ENCODE results near the gene EIF4B.
A peak's percentile ranks its signal among the peaks of the same experiment; 100 is the strongest.

EIF4B gene

DNA sequence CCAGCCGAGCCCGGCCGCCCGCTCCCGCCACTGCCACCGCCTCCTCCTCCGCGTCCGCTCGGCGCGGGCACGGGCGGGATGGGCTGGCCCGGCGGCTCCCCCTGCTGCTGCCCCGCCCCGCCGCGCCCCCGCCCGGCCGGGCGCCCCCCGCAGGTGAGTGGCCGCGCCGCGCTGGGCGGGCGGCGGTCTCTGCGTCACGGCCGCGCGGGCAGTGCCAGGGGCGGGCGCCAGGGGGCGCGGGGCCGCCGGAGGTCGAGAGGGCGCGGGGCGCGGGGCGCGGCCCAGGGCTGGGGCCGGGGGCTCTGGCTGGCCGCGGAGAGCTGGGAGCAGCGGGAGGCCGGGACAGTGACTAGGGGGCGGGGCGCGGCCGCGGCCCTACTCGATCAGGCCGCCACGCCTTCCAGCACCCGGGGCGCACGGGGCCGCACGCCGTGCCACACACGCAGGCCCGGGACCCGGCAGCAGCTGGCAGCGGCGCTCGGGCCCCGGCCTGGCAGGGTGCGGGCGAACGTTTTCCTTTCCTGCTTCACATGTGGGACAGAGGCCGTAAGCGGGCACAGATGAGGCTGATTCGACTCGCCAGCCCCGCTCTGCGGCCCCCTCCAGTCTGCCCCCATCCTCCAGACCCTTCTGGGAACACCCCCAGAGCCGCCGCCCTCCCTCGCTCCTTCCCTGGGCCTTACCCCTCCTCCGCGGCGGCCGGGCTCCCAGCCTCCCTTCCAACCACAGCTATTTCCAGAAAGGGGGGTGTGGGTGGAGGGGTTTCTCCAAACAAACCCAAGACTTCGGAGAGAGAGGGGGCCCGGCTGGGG is 41.2 kb downstream of the EIF4B start:
- peak; percentile 72 for DNase-seq

DNA sequence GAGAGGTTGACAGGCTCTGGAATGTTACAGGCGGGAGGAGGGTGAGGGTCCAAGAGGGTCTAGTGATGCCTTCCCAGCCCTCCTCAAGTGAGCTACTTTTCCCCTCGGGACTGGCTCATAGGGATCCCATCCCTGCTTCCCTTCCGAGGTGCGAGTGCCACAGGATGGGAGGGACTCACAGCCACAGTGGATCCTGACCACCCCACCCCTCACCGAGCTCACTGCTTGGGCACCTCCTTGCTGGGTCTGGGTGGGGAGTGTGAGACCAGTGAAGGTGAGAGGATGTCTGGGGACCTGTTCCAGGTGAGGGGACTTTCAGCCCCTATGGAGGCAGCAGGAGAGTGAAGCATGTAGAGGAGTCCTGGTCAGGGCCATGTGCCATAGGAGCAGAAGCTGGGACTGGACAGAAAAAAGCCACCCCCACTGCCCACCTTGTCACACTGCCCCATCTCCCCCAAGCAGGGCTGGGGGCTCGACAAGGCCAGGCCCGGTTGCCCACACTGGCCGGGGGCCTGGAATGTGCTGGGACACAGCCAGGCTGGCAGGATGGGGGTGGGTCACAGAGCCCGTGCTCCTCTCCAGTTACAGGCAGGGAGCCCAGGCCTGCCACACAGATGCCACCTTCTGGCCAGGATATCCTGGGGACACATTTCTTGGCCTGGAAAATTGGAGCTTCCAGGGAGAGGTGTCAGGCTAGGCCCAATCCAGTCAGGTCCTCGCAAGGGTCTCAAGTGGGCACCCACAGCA is 42.0 kb downstream of the EIF4B start:
- no peak for DNase-seq

DNA sequence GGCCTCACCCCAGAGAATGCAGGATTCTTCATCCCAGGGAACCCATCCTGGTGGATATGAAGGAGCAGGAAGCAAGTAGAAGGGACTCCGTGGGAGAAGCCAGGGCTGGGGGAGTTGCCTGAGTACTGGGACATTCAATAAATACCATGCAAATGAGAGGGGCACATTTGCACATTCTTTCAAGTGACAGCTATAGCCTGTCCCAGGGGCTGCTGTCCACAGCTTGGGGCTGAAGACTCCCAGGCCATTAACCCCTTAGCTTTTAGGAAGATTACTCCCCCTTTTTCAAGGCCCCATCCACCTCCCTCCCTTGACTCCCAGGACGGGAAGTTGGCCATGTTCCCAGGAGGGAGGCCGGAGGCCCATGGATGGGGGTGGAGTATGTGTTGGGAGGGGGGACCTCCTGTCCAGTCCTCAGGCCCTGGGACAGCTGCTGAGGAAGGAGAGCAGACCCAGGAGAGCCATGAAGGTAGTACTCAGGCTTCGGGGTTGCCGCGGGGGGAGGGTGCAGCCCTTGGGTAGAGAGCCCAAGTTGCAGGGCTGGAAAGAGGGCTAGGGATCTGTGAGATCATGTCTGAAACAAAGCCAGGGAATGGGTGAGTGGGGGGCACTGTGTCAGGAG is 42.6 kb downstream of the EIF4B start:
- DNase-seq: no peak

DNA sequence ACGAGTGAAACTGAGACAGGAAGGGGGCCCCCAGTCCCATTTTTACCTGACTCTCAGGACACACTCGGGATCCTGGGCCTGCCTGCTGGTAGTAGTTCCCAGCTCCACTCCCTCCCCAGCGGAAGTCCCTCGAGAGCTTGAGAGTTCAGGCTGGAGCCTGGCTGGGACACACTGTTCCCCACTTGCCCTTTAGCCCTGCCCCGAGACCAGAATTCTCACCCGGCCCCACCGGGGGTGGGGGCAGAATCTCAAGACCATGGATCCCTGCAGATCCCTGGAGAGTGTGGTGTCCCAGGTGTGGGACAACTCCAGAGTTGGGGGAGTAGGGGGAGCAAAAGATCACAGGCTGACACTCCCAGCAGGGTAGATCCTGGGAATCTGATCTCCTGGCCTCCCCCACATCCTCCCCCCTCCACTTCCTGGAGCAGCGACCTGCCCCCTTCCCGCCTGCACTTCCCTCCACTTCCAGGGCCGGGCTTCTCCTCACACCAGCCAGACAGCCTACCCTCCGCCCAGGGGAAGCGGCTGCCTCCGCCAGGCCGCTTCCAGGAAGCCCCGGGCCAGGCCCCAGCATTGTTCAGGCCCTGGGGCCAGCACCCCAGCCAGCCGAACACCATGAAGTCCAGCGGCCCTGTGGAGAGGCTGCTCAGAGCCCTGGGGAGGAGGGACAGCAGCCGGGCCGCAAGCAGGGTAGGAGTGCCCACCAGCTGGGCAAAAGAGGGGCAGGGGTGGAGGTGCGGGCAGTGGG is 43.5 kb downstream of the EIF4B start, which contains the start of gene TNS2:
Gene TNS2 (plus strand): TSS at position 495 of the 748 bp plus-strand sequence. CDS start 121 bp downstream, at position 616.
- DNase-seq: no peak

DNA sequence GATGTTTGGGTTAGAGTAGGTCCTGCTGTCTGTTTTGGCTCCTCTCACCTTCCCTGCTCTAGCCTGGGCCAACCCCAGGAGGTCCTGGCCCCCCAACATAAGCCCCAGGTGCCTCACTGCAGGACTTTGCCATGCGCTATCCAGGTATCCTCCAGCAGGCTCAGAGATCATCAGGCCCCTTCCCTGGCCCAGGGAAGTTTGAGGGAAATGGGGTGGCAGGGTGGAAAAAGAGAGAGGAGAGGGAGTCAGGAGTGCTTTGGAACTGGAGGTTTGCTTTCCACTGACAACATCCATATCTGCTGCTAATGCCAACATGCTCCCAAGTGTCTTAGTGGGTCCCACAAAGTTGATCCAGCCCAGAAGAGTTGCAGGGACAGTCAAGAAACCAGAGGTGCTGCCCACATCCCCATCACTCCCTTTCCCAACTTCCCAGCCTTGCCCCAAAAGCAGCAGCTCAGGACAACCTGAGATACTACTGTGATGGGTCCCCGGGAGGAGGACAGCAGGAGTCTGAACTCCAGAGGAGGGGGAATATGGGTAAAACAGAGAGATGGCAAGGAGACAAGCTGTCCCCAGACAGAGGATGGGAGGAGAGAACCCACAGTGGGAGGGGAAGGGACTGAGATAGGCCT is 44.3 kb downstream of the EIF4B start:
- DNase-seq: no peak

DNA sequence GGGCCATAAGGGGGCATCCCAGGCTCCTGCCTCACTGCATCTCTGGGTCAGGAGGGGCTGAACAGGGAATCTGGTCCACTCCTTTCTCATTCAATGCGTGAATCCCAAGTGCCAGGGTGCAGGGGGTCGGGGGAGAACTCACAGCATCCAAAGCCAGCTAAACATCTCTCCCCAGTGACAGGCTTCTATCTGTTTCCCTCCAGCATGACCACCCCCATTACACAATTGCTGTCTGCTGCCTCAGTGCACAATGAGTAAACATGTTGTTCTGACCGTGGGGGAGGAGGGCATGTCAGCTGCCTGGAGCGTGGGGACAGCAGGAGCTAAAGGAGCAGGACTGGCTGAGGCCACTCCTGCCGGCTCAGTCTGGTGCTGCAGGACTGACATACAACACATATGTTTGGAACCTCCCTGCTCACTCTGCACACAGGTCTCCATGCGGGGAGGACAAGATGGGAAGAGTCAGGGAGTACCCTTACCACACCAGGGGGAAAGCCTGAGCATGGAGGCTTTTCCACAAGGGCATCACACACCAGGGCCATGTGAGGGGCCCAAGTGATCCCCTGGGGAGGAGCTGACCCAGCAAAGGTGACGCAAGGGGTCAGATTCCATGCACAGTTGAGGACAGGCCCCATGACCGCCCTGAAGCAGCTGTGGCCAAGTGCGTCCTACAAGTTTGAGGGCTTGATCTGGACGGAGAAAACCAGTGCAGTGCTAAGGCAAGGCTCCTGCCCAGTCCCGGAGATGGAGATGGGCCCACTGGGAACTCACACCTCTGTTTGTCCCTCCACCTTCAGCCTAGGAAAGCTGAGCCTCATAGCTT is 45.0 kb downstream of the EIF4B start:
- peak; percentile 60 for DNase-seq

DNA sequence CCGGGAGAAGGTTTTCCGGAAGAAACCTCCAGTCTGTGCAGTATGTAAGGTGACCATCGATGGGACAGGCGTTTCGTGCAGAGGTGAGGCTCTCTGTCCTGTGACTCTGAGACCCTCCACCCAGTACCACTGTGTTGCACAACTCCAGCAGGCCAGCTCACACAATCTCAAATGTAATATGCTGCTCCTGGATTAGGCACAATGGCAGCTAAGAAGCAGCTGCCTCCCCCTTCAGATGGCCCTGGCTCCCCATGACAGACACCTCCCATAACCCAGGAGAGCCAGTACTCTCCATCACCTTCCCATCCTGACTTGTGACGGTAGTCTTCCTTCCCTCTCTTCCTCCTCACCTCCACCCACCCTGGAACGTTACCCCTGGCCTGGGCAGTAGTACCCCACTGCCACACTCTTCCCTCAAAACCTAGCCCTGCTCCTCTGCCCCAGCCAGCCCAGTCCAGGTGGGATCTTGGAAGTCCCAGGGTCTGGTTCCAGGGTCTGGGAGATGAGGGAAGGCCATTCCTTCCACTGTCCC is 45.7 kb downstream of the EIF4B start:
- DNase-seq: no peak

DNA sequence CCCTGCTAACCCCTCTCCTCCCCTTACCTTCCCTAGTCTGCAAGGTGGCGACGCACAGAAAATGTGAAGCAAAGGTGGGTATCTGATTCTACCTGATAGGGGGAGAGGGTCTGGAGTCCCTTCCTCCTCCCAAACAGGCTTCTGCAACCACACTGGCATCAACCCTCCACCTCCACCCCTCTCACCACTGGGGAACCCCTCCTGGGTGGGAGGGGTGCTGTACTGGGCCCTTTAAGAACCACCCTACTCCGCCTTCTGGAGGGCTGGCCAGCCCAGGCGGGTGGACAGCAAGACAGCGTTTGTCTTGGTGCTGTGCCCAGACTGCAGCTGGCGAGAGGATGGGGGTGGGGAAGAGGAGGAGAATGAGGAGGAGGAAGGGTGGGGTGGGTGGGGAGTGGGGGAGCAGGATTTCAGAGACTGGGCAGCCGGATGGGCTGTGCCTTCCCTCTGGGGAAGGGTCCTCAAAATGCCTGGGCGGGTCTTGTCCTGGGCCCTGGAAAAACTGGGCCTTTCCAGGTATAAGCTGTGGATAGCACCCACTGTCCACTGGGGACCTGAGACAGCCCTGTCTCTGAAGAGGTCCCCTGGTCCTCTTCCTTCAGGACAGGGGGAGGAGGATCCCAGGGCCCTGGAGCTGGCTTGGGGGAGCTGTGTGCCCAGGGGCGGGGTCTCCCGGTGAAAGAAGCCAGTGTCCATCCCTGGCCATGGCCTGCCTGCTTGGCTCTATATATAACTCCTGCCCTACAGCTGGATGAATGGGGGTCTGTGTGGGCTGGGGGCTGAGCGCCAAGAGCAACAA is 46.4 kb downstream of the EIF4B start:
- no peak for DNase-seq

DNA sequence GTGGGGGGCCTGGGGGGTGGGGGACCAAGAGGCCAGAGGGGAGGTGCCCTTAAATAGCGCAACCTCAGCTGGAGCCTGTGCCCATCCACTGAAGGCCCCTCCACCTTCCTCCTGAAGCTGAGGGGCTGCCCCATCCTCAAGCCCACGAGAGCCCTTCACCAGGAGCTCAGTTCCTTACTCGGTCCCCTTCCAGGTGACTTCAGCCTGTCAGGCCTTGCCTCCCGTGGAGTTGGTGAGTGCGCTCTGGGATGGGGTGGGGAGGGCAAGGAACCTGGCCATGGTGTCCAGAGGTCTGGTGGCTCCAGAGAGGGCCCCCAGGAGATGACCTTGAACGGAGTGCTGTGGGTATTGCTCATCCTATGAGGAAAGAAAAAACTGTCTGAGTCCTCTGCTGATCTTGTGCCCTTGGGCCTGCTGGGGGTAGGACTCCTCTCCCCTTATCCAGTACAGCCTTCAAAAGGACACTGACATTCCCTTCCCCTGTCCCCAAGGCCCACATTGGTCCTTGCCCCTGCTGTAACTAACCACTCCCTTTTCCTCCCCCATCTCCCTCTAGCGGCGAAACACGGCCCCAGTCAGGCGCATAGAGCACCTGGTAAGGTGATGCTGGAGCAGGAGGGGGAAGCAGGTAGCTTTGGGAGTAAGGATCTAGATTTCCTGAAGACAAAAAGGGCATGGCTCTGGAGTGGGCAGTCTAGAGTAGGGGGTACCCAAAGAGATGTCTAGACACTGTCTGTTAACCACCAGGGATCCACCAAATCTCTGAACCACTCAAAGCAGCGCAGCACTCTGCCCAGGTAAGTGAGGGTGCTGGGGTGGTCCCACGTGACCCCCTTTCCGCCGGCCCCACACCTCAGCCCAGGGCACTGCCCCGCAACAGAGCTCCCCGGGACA is 47.2 kb downstream of the EIF4B start:
- peak; percentile 46 for DNase-seq

DNA sequence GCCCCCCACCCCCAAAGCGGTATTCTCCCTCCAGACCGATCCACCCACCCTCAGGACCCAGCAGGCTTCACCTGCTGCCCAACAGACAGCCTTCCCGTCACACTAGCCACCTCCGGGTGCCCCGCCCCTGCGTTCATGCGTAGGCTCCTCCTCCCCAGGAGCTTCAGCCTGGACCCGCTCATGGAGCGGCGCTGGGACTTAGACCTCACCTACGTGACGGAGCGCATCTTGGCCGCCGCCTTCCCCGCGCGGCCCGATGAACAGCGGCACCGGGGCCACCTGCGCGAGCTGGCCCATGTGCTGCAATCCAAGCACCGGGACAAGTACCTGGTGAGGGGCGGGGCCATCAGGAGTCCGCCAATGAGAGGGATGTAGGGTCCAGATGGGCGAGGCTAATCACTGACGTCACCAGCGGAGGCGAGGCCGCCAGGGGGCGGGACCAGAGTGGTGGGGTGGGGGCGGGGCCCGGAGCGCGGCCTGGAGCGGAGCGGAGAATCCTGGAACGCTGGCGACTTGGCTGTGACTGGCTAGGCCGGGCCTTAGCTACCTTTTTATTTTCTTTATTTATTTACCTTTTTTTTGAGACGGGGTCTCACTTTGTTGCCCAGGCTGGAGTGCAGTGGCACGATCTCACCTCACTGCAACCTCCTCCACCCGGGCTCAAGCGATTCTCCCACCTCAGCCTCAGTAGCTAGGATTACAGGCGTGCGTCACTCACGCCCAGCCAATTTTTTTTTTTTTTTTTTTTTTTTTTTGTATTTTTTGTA is 48.0 kb downstream of the EIF4B start:
- DNase-seq: peak; percentile 92

DNA sequence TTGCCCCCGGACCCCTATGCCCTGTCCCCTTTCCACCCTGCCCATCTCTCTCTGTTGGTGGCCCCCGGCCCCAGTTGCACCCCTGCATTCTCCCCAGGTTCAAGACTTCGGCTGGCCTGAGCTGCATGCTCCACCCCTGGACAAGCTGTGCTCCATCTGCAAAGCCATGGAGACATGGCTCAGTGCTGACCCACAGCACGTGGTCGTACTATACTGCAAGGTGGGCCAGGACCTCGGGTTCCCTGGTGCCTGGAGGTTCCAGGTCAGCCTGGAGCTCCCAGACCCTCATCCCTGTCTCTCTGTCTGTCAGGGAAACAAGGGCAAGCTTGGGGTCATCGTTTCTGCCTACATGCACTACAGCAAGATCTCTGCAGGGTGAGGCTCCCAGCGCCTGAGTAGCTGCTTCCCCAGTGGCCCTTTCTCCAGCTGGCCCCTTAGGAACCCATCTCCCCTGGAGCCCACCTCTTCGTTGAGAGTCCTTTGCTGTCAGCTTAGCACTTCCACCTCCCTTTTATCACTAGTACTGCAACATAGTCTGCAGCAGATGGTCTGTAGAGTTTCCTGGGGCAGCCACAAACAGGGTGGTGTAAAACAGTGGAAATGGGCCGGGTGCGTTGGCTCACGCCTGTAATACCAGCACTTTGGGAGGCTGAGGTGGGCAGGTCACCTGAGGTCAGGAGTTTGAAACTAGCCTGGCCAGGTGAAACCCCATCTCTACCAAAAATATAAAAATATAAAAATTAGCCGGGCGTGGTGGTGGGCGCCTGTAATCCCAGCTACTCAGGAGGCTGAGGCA is 49.4 kb downstream of the EIF4B start:
- DNase-seq: no peak

DNA sequence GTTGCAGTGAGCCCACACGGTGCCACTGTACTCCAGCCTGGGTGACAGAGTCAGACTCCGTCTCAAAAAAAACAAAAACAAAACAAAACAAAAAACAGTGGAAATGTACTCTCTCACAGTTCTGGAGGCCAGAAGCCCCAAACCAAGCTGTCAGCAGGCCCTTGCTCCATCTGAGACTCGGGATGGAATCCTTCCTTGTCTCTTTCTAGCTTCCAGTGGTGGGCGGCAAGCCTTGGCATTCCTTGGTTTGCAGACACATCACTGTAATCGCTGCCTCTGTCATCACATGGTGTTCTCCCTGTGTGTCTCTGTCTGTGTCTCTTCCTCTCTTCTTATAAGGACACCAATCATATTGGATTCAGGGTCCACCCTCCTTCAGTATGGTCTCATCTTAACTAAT is 50.0 kb downstream of the EIF4B start:
- no peak for DNase-seq

DNA sequence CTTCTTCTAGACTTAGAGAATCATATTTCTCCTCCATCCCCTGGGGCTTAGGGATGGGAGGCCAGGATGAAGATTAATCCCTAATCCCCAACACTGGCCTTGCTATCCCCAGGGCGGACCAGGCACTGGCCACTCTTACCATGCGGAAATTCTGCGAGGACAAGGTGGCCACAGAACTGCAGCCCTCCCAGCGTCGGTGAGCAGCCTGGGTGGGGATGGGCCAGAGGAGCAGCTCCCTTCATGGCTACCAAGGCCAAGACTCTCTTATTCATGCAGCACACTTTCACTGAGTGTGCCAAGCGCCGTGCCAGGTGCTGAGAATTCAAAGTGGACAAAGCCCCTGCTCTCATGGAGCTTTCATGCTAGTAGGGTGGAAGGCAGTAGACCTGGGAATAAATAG is 50.6 kb downstream of the EIF4B start:
- DNase-seq: no peak

DNA sequence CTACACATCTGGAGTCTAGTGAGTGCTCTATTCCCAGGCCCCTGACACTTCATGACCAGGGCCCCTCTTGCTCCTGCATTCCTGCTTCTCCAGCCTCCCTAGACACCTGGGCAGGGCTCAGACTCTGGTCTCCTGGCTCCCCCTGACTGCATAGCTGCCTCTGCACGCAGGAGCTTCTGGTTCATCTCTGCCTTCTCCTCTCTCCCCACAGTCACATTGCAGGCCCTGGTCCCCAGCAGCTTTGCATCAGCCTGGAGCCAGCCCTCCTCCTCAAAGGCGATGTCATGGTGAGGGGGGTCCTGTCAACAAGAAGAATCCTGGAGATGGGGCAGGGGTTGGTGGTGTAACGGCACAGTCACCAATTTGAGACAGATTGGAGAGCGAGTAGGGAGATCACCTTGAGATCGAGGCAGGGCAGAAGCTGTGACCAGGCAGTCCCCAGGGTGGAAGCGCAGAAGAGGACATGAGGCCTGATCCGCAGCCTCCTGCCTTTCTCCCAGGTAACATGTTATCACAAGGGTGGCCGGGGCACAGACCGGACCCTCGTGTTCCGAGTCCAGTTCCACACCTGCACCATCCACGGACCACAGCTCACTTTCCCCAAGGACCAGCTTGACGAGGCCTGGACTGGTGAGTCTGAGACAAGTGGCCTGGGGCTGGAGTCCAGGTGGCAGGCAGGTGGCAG is 51.7 kb downstream of the EIF4B start:
- no peak for DNase-seq

DNA sequence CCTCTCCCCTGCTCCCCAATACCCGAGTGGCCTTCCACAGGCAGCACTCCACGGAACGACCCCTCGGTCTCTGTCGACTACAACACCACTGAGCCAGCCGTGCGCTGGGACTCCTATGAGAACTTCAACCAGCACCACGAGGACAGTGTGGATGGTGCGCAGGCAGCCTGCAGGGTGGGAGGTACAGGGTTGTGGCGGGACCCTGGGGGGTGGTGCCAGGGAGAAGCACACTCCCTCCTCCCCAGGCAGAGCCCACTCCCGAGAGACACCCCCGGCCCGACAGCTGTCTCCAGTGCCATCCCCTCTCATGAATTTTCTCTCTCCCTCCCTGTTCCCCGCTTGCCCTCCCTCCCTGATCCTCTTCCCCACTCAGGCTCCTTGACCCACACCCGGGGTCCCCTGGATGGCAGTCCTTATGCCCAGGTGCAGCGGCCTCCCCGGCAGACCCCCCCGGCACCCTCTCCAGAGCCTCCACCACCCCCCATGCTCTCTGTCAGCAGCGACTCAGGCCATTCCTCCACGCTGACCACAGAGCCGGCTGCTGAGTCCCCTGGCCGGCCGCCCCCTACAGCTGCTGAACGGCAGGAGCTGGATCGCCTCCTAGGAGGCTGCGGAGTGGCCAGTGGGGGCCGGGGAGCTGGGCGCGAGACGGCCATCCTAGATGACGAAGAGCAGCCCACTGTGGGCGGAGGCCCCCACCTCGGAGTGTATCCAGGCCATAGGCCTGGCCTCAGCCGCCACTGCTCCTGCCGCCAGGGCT is 52.6 kb downstream of the EIF4B start:
- no peak for DNase-seq

DNA sequence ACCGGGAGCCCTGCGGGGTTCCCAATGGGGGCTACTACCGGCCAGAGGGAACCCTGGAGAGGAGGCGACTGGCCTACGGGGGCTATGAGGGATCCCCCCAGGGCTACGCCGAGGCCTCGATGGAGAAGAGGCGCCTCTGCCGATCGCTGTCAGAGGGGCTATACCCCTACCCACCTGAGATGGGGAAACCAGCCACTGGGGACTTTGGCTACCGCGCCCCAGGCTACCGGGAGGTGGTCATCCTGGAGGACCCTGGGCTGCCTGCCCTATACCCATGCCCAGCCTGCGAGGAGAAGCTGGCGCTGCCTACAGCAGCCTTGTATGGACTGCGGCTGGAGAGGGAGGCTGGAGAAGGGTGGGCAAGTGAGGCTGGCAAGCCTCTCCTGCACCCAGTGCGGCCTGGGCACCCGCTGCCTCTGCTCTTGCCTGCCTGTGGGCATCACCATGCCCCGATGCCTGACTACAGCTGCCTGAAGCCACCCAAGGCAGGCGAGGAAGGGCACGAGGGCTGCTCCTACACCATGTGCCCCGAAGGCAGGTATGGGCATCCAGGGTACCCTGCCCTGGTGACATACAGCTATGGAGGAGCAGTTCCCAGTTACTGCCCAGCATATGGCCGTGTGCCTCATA is 53.3 kb downstream of the EIF4B start:
- DNase-seq: no peak
